VCaP (cell line): Measurements from ENCODE around the gene LILRB3.
"Not testable (repeated sequence)": the region's sequence is repeated elsewhere in the genome, so short reads cannot be mapped to it uniquely, and the experiment has no call there.

Experiments
- H3K27ac ChIP-seq: fragments of 450-650 bp; 2 replicates; pipeline ENCODE4 v1.5.1; 2017
- CTCF ChIP-seq: fragments of 450-650 bp; conservative IDR thresholded peaks from 2 replicates; pipeline ENCODE4 v1.5.1; 2017; ENCODE audit warnings: mild to moderate bottlenecking, moderate library complexity

LILRB3 gene

GRCh38 chr19:54216869-54217268 lies 5.9 kb downstream of the LILRB3 start:
- TF ChIP-seq CTCF, result no peak

GRCh38 chr19:54214734-54215133 lies 8.1 kb downstream of the LILRB3 start:
- H3K27ac ChIP-seq, result not testable (repeated sequence)

More at GRCh38 chr19:54216869-54217268, 5.9 kb downstream of the LILRB3 start:
- H3K27ac ChIP-seq, result no peak overlapping the region

GRCh38 chr19:54214217-54214616 lies 8.6 kb downstream of the LILRB3 start:
- not testable (repeated sequence) for H3K27ac ChIP-seq

GRCh38 chr19:54211235-54211634 lies 11.6 kb downstream of the LILRB3 start:
- no peak for TF ChIP-seq CTCF
- peak overlapping the region; percentile 98 for H3K27ac ChIP-seq

- peak overlapping the region; percentile 98 for H3K27ac ChIP-seq
- TF ChIP-seq CTCF, result no peak
Measured at GRCh38 chr19:54209811-54210494, 12.9 kb downstream of the LILRB3 start.

GRCh38 chr19:54209058-54209810 lies 13.6 kb downstream of the LILRB3 start:
- peak overlapping the region; percentile 98 for H3K27ac ChIP-seq

GRCh38 chr19:54208784-54209057 lies 14.1 kb downstream of the LILRB3 start:
- peak overlapping the region; percentile 98 for H3K27ac ChIP-seq
- no peak for TF ChIP-seq CTCF

More at GRCh38 chr19:54209058-54209810, 13.6 kb downstream of the LILRB3 start:
- no peak for TF ChIP-seq CTCF

- H3K27ac ChIP-seq, result peak overlapping the region; percentile 98
- no peak for TF ChIP-seq CTCF
Measured at GRCh38 chr19:54207983-54208783, 14.6 kb downstream of the LILRB3 start.
